HL-60 (cell line): ENCODE data around the gene C8G.

Source experiments
- DNase-seq, 2 experiments: peaks; one replicate each; pipeline ENCODE4 v3.0.0-alpha.2; 2010 to 2020; ENCODE audit warnings: low read depth in 1 of 2, low spot score in 1 of 2
- H3K27ac ChIP-seq: fragments of 250-450 bp; sonication (Bioruptor Pico); replicated peaks from 2 replicates; pipeline ENCODE4 v1.5.1; 2020; ENCODE audit warnings: mild to moderate bottlenecking, moderate library complexity
- H3K27me3 ChIP-seq: fragments of 250-450 bp; sonication (Bioruptor Pico); 2 replicates; pipeline ENCODE4 v1.5.1; 2021; ENCODE audit warnings: mild to moderate bottlenecking, moderate library complexity; ENCODE audit not compliant: insufficient read depth, poor library complexity, severe bottlenecking
- H3K4me3 ChIP-seq: replicated peaks from 2 replicates; pipeline ENCODE4 v1.5.1; 2011; ENCODE audit warnings: mild to moderate bottlenecking, control low read depth, low read length; ENCODE audit not compliant: insufficient read depth
- CTCF ChIP-seq: IDR thresholded peaks from one replicate; pipeline ENCODE4 v1.5.1; 2011; ENCODE audit warnings: low read length, control low read depth, inconsistent platforms; ENCODE audit not compliant: insufficient read depth
- GABPA ChIP-seq: IDR thresholded peaks from 2 replicates; pipeline ENCODE4 v1.6.1; 2012; ENCODE audit warnings: low read depth
- POLR2AphosphoS5 ChIP-seq: IDR thresholded peaks from 2 replicates; pipeline ENCODE4 v1.6.1; 2012; ENCODE audit warnings: low read depth
- REST ChIP-seq: IDR thresholded peaks from 2 replicates; pipeline ENCODE4 v1.6.1; 2012; ENCODE audit warnings: low read depth; ENCODE audit not compliant: insufficient replicate concordance
- SPI1 ChIP-seq: IDR thresholded peaks from 2 replicates; pipeline ENCODE4 v1.6.1; 2012; ENCODE audit warnings: low read depth, mild to moderate bottlenecking, borderline replicate concordance

Gene C8G

GRCh38 chr9:136899196-136899595 lies 45.8 kb upstream of the C8G start:
- no peak for TF ChIP-seq SPI1
- TF ChIP-seq GABPA, result no peak
- Histone ChIP-seq H3K27me3 (no peaks in the 10 kb centered on the region), H3K4me3 (no peak overlapping the region), H3K27ac (no peak overlapping the region)
- DNase-seq, result no peak

- TF ChIP-seq SPI1, result no peak
- TF ChIP-seq REST, result no peak
- TF ChIP-seq POLR2AphosphoS5, result no peak
- no peak for TF ChIP-seq GABPA
- no peak for TF ChIP-seq CTCF
- H3K27me3 ChIP-seq, result no peaks in the 10 kb centered on the region
- no peak for DNase-seq
- H3K27ac ChIP-seq, result no peak overlapping the region
- H3K4me3 ChIP-seq, result no peak overlapping the region
Measured at GRCh38 chr9:136900556-136900955, 44.5 kb upstream of the C8G start.

- DNase-seq, result no peak
- no peak overlapping the region for H3K4me3 ChIP-seq
- H3K27ac ChIP-seq, result no peak overlapping the region
- H3K27me3 ChIP-seq, result no peaks in the 10 kb centered on the region
- TF ChIP-seq SPI1, result no peak
- no peak for TF ChIP-seq POLR2AphosphoS5
- no peak for TF ChIP-seq CTCF
- TF ChIP-seq REST, result no peak
- no peak for TF ChIP-seq GABPA
Measured at GRCh38 chr9:136900988-136901515, 44.0 kb upstream of the C8G start.

GRCh38 chr9:136901516-136902258 lies 43.4 kb upstream of the C8G start:
- DNase-seq, result no peak
- Histone ChIP-seq H3K4me3 (no peak overlapping the region), H3K27ac (no peak overlapping the region), H3K27me3 (no peaks in the 10 kb centered on the region)
- no peak for TF ChIP-seq GABPA
- TF ChIP-seq SPI1, result no peak
- TF ChIP-seq CTCF, result no peak
- TF ChIP-seq REST, result no peak
- TF ChIP-seq POLR2AphosphoS5, result no peak
